DMS53 (cell line): Measurements from ENCODE around the gene BLNK.
A peak's percentile ranks its signal among the peaks of the same experiment; 100 is the strongest.
"Not testable (repeated sequence)": the region's sequence is repeated elsewhere in the genome, so short reads cannot be mapped to it uniquely, and the experiment has no call there.

ENCODE experiments used
- DNase-seq: peaks from one replicate; lab custom pipeline; 2025; lab: John Stamatoyannopoulos, UW

The BLNK gene

DNA sequence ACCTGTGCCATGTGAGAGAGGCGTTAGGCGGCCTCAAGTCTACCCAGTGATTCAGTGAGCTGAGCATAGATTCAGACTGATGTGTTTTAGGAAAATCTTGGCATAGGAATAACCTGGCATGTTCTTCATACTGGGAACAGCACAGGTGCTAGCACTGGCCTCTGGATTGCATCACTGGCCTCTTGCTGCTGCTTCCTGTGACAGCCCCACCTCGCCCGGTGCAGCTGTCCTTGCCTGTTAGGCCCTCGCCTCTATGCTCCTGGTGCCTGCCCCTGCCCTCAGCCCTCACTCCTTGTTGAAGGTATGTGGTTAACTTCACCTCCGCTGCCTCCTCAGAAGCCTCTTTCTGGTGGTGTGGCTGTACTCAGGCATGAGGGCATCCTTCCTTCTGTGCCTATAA, 46.2 kb downstream of the BLNK start:
- peak; percentile 85 for DNase-seq

DNA sequence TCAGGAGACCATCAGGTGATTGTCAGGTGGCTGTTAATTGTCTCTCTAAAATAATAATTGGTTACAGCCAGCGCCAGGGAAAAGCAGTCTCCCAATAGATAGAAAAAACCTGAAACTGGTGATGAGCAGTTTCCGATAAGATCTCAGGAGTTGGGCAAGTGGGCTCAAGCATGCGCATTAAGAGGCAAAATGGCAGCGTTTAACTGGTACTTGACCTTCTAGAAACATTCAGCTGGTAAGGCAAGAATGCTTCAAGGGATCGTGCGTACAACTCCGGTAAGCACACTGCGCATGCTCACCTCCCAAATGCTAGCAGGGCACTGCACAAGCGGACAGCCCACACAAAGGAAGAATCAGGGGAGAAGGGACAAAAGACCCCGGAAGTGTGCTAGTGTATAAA, 48.5 kb downstream of the BLNK start:
- no peak for DNase-seq

DNA sequence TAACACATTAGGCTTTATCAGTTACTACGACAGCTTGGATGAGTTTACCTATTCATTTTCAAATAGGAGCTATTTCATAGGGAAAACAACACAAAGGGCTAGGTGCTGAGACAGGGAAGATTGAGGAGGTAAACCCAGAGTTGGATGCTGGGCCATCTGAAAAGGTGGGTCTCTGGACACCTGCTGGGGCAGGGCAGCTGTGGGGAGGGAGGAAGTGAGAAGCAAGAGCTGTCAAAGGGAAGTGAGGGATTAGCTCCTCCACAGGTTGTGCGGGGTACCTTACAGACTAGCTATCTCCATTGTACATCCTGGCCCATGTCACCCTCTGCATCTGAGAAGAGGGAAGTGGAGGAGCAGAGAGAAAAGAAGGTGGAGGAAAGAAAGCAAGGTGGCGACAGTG, 48.9 kb downstream of the BLNK start:
- DNase-seq = no peak

DNA sequence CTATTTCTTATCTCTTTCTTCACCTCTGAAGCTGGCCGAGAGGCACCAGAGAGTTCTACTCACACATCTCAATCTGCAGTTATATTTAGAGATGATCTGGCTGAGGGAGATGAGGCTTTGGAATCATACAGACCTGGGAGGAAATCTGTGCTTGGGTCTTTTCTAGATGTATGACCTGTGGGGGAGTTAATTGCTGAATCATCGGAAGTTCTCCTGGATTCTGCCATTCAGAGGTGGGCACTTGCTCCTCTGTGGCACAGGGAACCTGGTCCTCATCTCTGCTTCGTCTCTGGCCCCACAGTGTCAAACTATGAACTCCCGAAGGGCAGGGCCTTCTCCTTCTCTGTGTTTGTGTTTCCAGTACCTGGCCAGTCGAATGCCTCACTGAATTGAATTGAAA, 52.5 kb downstream of the BLNK start:
- DNase-seq = no peak

DNA sequence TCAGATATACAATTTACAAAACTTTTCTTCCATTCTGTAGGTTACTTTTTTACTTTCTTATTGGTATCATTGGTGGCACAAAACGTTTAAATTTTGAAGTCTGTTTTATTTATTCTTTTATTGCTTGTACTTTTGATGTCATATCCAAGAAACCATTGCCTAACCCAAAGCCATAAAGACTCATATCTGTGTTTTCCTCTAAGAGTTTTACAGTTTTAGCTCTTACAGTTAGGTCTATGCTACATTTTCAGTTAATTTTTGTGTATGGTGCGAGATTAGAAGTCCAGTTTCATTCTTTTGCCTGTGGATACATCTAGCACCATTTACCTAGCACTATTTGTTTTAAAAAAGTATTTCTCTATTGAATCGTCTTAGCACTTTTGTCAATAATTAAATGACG, 53.7 kb downstream of the BLNK start:
- DNase-seq = no peak

DNA sequence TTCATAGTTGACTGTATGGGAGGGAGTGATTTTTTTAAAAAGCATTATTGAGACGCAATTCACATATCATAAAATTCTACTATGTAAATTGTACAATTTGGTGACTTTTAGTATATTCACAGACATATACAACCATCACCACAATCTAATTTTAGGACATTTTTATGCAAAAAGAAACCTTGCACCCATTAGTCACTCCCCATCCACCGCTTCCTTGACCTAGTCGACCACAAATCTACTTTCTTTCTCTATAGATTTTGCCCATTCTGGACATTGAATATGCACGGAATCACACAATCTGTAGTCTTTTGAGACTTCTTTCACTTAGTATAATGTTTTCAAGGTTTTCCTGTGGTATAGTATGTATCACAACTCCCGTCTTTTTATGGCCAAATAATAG, 54.6 kb downstream of the BLNK start:
- DNase-seq = no peak

DNA sequence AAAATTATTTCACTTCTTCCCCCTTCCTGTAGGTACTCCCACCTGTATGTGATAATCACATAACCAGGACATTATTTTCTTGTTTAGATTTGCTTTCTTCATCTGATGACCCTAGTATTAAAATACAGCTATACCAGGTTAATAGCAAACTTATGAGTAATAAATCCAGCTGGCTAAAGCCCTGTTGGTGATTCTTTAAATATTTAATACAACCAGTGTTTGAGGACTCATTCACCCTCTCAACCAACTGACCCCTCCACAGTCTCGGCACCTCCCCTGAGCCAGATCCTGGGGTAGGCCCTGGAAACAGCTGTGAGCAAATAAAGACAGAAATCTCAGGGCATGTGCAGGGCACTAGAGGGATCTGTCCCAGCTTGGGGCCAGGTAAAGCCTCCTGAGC, 58.5 kb downstream of the BLNK start:
- no peak for DNase-seq

DNA sequence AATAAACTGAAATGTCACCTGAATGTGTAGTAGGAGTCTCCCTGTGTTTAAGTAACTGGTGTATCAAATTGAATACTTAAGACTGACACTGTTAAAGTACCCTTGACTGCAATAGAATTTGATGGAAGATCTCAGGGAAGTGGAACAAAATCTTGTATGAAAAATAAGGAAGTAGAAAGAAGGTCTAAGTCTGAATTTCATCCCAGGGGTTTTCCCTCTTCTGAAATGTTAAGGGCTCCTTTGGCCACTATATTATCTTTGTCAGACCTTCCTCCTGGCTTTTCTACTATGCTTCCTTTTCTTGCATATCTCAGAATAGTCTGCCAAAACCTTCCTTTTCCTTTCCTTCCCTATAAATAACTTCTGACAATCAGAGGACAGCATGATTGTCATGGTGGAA, 59.6 kb downstream of the BLNK start:
- DNase-seq = no peak

DNA sequence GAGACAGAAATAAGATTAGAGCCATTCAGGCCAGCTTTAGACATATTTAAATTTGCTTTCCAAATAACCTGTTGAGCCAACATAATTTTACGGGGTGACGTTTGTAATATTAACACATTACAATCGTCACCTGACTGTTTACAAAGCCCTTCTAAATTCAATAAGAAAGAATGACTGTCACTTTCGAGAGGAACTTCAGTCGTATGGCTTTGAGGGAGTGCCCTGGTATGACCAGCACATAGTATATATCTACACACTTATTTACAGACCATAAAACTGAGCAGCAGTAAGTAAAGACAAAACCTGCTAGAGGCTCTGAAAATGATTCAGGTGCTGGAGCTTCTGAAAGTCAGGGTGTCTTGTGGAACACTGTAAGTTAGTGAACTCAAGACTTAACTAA, 62.4 kb downstream of the BLNK start:
- no peak for DNase-seq

DNA sequence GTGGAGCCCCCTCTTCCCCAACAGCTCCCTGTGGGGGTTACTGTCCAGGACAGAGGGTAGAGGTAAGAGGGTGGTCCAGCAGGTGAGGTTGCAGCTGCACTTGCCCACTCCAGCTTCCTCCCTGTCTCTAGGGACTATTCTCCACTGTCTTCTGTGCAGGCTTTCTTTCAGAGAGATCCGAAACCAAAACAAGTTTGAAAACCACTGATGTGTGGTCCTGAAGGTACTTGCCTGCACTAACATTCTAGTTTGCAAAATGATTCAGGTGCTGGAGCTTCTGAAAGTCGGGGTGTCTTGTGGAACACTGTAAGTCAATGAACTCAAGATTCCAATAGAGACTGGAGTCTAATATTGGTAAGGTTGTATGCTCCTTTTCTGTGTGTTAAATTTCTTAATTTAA, 63.1 kb downstream of the BLNK start:
- DNase-seq = no peak

DNA sequence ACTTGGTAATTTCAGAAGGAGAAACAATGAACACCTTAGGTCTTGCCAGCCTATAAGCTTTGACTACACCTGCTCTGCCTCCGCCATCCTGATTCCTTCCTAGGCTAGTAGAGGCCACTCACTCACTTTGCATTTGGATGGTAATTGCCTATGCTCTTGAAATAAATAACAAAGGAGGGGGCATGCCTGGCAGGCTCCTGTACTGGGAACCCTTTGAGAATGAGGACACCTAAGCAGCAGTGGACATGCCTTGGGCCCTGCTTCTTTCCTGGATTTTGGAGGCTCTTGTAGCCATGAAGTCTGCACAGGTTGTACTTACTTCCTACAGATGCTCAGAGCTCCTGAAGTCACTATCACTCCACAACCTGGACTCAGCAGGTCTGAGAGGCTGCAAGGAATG, 65.8 kb downstream of the BLNK start:
- DNase-seq = no peak

DNA sequence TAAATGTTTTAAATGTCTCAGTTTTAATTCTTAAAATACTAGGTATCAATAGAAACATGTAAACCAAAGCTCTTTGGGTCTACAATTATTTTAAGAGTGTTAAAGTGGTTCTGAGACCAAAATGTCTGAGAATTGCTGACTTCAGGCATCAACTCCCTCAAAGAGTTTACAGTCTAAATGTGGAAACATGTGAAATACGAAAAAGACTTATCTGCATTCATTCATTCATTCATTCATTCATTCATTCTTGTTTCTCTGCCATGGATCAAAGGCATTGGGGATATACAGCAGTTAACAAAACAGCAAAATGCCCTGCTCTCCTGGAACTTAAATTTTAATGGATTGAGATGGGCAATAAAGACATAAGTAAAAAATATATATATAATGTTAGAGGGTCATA, 69.8 kb downstream of the BLNK start:
- DNase-seq = no peak

DNA sequence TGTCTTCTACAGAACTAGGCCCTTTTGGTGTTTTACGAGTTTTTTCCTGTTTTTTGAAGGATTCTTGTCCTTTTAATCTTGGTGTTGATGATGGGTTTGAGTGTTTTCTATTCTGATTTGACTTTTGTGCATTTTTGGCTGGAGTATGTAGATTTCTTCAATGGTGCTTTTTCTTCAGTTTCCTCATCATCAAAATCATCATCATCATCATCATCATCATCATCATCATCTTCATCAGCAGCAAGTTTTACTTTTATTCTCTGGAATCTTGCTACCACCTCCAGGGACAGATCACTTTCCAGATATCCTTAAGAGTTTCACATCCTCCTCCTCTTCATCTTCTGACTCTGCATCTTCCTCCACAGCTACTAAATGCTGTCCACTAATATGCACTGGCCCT, 81.9 kb downstream of the BLNK start:
- not testable (repeated sequence) for DNase-seq

DNA sequence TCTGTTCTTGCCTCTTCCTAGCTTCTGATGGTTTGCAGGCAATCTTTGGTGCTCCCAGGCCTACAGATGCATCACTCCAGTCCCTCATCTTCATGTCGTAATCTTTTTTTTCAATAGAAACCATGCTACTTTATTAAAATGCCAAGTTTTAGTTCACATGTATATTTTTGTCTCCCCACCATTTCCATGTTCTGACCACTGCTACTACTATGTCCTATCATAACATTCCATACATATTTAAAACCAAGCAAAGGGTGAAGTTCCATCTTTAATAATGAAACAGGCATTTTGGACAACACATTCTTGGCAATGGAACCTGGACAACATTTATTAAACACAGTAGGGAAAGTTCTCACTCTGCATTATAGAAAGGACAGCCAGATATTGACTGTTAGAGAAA, 82.5 kb downstream of the BLNK start:
- no peak for DNase-seq

DNA sequence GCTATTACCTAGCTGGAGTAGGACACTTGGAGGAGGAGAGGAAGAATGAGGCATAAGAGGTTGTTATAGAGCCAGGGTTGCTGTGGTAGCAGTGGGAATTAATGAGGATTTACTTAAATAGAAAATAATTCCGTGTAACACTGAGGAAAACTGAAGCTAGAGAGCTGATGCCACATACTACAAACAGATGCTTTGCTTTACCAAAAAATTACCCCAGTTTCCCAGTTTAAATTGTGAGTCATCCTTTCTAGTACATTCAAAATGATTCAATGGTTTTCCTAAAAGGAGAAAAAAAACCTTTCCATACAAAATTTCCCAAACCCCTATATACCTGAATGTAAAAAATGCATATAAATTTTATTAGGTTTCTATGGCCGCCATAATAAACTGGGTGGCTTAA, 82.9 kb downstream of the BLNK start:
- no peak for DNase-seq

DNA sequence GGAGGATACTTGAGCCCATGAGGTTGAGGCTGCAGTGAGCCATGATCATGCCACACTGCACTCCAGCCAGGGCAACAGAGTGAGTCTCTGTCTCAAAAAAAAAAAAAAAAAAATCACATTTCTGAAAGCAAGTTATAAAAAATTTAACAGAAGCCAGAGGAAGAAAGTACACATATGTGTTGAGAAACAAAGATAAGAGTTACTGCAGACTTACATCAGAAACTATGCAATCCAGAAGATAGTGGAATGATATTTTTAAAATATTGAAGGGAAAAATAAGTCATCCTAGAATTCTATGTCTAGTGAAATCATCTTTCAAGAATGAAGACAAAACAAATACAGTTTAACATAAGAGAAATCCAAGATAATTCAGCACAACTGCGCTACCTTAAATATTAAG, 94.4 kb downstream of the BLNK start:
- DNase-seq = peak; percentile 29

DNA sequence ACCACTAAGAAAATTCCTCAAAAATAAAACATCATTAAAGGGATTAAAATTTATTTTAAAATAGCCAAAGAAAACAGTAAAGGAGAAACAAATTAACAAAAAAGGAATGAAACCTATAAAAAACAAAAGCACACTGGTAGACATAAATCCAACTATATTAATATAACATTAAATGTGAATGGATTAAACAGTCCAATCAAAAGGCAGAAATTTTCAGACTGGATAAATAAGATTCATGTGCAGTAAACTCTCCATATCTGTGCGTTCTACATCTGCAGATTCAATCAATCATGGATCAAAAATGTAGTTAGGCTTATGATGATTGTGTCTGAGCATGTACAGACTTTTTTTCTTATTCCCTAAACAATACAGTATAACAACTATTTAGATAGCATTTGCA, 98.7 kb downstream of the BLNK start:
- no peak for DNase-seq

DNA sequence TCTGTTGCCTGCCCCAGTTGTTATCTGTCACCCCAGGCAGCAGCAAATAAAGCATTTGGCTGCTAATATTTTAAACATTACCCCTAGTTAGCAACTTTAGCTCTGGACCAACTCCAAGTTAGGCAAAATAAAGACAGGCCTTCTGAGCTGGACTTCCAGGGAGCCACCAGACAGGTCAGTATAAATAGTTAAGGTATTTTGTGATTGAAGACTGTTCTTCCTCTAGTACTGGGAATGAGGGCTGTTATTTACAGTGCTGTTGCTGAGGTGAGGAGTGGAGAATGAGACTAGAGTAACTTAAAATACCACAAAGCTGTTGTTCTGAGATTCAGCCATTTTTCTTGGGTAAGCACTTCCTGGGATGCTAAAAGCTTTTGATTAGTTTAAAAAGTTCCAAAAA, 101.1 kb downstream of the BLNK start:
- DNase-seq = peak; percentile 34

DNA sequence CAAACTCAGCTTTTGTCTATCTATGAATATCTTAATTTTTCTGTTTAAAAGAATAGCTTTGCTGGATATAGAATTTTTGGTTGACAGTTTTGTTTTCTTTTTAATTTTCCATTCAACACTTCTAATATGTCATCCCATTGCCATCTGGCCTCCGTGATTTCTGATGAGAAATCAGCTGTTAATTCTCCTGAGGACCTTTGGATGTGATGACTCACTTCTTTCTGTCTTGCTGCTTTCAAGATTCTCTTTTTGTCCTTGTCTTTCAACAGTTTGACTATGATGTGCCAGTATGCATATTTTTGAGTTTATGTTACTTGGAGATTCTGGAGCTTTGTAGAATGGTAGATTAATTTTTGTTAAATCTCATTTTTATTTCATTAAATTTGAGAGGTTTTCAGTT, 102.8 kb downstream of the BLNK start:
- peak; percentile 13 for DNase-seq

DNA sequence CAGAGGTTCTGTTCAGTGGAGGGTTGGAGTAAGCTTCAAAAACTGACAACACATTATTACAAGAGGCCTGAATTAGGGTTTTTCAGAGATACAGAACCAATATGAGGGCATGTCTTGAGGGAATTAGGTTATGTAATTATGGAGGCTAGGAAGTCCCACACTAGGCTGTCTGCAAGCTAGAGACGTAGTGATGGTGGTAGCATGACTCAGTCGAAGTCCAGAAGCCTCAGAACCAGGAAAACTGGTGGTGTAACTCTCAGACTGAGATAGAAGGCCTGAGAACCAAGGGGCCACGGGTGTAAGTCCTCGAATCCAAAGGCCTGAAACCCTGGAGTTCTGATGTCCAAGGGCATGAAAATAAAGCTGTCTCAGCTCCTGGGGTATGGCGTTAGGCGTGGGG, 105.6 kb downstream of the BLNK start:
- DNase-seq = no peak

DNA sequence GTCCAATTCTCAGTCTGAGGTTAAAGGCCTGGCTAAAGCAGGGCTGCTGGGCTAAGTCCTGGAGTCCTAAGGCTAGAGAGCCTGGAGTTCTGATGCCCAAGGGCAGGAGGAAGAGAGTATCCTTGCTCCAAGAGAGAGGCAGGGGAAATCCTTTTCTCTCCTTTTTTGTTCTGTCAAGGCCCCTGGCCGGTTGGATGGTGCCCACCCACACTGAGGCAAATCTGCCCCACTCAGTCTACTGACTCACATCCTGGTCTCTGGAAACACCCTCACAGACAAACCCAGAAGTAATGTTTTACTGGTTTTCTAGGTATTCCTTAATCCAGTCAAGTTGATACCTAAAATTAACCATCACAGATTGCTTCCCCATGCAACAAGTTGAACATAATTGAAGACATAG, 118.3 kb downstream of the BLNK start:
- DNase-seq = no peak

DNA sequence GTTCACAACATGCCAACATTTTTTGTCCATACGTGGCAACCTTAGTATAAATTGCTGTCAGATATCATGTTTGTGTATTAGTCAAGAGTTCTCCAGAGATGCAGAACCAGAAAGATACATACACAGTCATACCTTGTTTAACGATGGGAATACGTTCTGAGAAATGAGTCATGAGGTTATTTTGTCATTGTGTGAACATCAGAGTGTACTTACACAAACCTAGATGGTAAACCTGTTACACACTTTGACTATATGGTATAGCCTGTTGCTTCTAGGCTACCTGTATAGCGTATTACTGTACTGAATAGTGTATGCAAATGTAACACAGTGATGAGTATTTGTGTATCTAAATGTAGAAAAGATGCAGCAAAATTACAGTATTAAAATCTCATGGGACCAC, 118.9 kb downstream of the BLNK start:
- DNase-seq = no peak
